Measurements from ENCODE around the gene CAMK2B. TPM values are rescaled to one million over a fixed set of nuclear protein-coding genes. Genes with fewer than 3 reads are reported as not detected.

Gene CAMK2B
- polyA plus RNA-seq, 3 donors, result 0.13 TPM; not detected in 2

GRCh38 chr7:44283381-44284211 is 41.8 kb downstream of the CAMK2B start:
- Histone ChIP-seq H3K4me1 (ENCODE audit: control insufficient read depth in 1 of 2, insufficient read depth in 2 of 2, low read length in 2 of 2) (no peaks in the 10 kb centered on the region), H2AFZ (ENCODE audit: insufficient read depth, low read depth, low read length, poor library complexity, severe bottlenecking) (no peak overlapping the region), H3K4me3 (replicated peaks in 1 of 3; ENCODE audit: low read depth in 2 of 3, low read length in 3 of 3) (no peak overlapping the region), H3K79me2 (ENCODE audit: insufficient read depth, low read length) (no peaks in the 10 kb centered on the region), H3K9me3 (replicated peaks in 1 of 2; ENCODE audit: control insufficient read depth in 1 of 2, insufficient read depth in 1 of 2, low read length in 2 of 2) (no peaks in the 10 kb centered on the region), H3K4me2 (replicated peaks; ENCODE audit: extremely low read depth, low read length, poor library complexity, severe bottlenecking) (no peak overlapping the region), H3K27me3 (ENCODE audit: control insufficient read depth in 2 of 2, insufficient read depth in 2 of 2, low read length in 2 of 2) (no peaks in the 10 kb centered on the region), H4K20me1 (ENCODE audit: insufficient read depth, low read length) (no peaks in the 10 kb centered on the region), H3K9ac (ENCODE audit: insufficient read depth, low read length, poor library complexity, severe bottlenecking) (no peak overlapping the region), H3K36me3 (replicated peaks in 1 of 2; ENCODE audit: control insufficient read depth in 1 of 2, insufficient read depth in 2 of 2, low read length in 2 of 2) (no peaks in the 10 kb centered on the region), H3K27ac (ENCODE audit: low read depth in 1 of 2, low read length in 2 of 2) (no peak overlapping the region)
- Mint-ChIP-seq H3K27me3 (ENCODE audit: low read depth in 3 of 3) (peaks cover 0 to 5% (median 1%) of the 10 kb centered on the region in 3 donors), H3K27ac (no peak overlapping the region), H3K36me3 (no peaks in the 10 kb centered on the region), H3K4me3 (no peak overlapping the region), H3K4me1 (no peaks in the 10 kb centered on the region), H3K9me3 (peaks cover 0 to 5% (median 0%) of the 10 kb centered on the region in 7 donors)
- DNase-seq, result no peak
- intact Hi-C loops (cut with micrococcal nuclease), result no loop called here
- 90% methylated on average over 8 of the region's 15 CpGs for WGBS (ENCODE audit: insufficient coverage)
- TF ChIP-seq CTCF (IDR thresholded peaks at IDR 0.05), result no peak

- no peaks in the 10 kb centered on the region for H3K9me3 ChIP-seq (replicated peaks in 1 of 2; ENCODE audit: control insufficient read depth in 1 of 2, insufficient read depth in 1 of 2, low read length in 2 of 2)
- Mint-ChIP-seq H3K36me3 (no peaks in the 10 kb centered on the region), H3K27ac (no peak overlapping the region), H3K4me3 (no peak overlapping the region), H3K27me3 (ENCODE audit: low read depth in 3 of 3) (peaks cover 0 to 5% (median 1%) of the 10 kb centered on the region in 3 donors), H3K4me1 (no peaks in the 10 kb centered on the region), H3K9me3 (peaks cover 0 to 5% (median 0%) of the 10 kb centered on the region in 7 donors)
- H3K4me1 ChIP-seq (ENCODE audit: control insufficient read depth in 1 of 2, insufficient read depth in 2 of 2, low read length in 2 of 2), result no peaks in the 10 kb centered on the region
- no peak overlapping the region for H3K4me3 ChIP-seq (replicated peaks in 1 of 3; ENCODE audit: low read depth in 2 of 3, low read length in 3 of 3)
- DNase-seq, result no peak
- no peak overlapping the region for H3K9ac ChIP-seq (ENCODE audit: insufficient read depth, low read length, poor library complexity, severe bottlenecking)
- H4K20me1 ChIP-seq (ENCODE audit: insufficient read depth, low read length), result no peaks in the 10 kb centered on the region
- H3K27ac ChIP-seq (ENCODE audit: low read depth in 1 of 2, low read length in 2 of 2), result no peak overlapping the region
- H3K27me3 ChIP-seq (ENCODE audit: control insufficient read depth in 2 of 2, insufficient read depth in 2 of 2, low read length in 2 of 2), result no peaks in the 10 kb centered on the region
- intact Hi-C loops (cut with micrococcal nuclease), result no loop called here
- H3K79me2 ChIP-seq (ENCODE audit: insufficient read depth, low read length), result no peaks in the 10 kb centered on the region
- no peak overlapping the region for H2AFZ ChIP-seq (ENCODE audit: insufficient read depth, low read depth, low read length, poor library complexity, severe bottlenecking)
- WGBS (ENCODE audit: insufficient coverage), result 88% methylated on average over 8 of the region's 10 CpGs
- no peaks in the 10 kb centered on the region for H3K36me3 ChIP-seq (replicated peaks in 1 of 2; ENCODE audit: control insufficient read depth in 1 of 2, insufficient read depth in 2 of 2, low read length in 2 of 2)
- no peak overlapping the region for H3K4me2 ChIP-seq (replicated peaks; ENCODE audit: extremely low read depth, low read length, poor library complexity, severe bottlenecking)
- no peak for TF ChIP-seq CTCF (IDR thresholded peaks at IDR 0.05)
These were observed 42.7 kb downstream of the CAMK2B start for GRCh38 chr7:44282601-44283171.

All from CD14-positive monocyte (primary cell).